NK-92 treated with Interleukin-12 subunit alpha and Interleukin-12 subunit beta, amount 100 ng/mL, for 24 hours (cell line): ENCODE measurements around the gene BRPF1.
"Not testable (repeated sequence)": the region's sequence is repeated elsewhere in the genome, so short reads cannot be mapped to it uniquely, and the experiment has no call there.

Experiments
- DNase-seq: peaks from one replicate; lab custom pipeline; 2025; lab: John Stamatoyannopoulos, UW

Gene BRPF1

GRCh38 chr3:9769012-9769411 is 37.5 kb downstream of the BRPF1 start:
- DNase-seq, result no peak

GRCh38 chr3:9769426-9770275 is 38.1 kb downstream of the BRPF1 start, which contains the start of gene CAMK1:
CAMK1 (minus strand) TSS chr3:9769947; CDS start chr3:9767749, 2,198 bp downstream.
- no peak for DNase-seq

- DNase-seq, result no peak
Measured at GRCh38 chr3:9770276-9770812, 38.8 kb downstream of the BRPF1 start.

GRCh38 chr3:9771007-9771406 is 39.5 kb downstream of the BRPF1 start:
- not testable (repeated sequence) for DNase-seq

GRCh38 chr3:9776896-9777693 is 45.6 kb downstream of the BRPF1 start:
- DNase-seq, result no peak

GRCh38 chr3:9777694-9778021 is 46.1 kb downstream of the BRPF1 start:
- no peak for DNase-seq

- peak; percentile 33 for DNase-seq
Measured at GRCh38 chr3:9778143-9779074, 46.9 kb downstream of the BRPF1 start.

- DNase-seq, result no peak
Measured at GRCh38 chr3:9779075-9779593, 47.6 kb downstream of the BRPF1 start.

GRCh38 chr3:9779721-9780457 is 48.4 kb downstream of the BRPF1 start:
- peak; percentile 45 for DNase-seq

GRCh38 chr3:9780458-9780812 is 48.9 kb downstream of the BRPF1 start:
- DNase-seq, result no peak

GRCh38 chr3:9780910-9781309 is 49.4 kb downstream of the BRPF1 start:
- DNase-seq, result no peak

GRCh38 chr3:9781551-9781950 is 50.0 kb downstream of the BRPF1 start:
- DNase-seq, result no peak

GRCh38 chr3:9781978-9782603 is 50.6 kb downstream of the BRPF1 start:
- no peak for DNase-seq

GRCh38 chr3:9782770-9783169 is 51.2 kb downstream of the BRPF1 start:
- no peak for DNase-seq

GRCh38 chr3:9783954-9784353 is 52.4 kb downstream of the BRPF1 start:
- DNase-seq, result no peak

GRCh38 chr3:9784965-9785364 is 53.4 kb downstream of the BRPF1 start:
- no peak for DNase-seq

- DNase-seq, result no peak
Measured at GRCh38 chr3:9785602-9786001, 54.1 kb downstream of the BRPF1 start.

- DNase-seq, result no peak
Measured at GRCh38 chr3:9786209-9786739, 54.7 kb downstream of the BRPF1 start.

- no peak for DNase-seq
Measured at GRCh38 chr3:9786825-9787669, 55.5 kb downstream of the BRPF1 start.
